ENCODE data around the gene LY6G6C.

LY6G6C gene

DNA sequence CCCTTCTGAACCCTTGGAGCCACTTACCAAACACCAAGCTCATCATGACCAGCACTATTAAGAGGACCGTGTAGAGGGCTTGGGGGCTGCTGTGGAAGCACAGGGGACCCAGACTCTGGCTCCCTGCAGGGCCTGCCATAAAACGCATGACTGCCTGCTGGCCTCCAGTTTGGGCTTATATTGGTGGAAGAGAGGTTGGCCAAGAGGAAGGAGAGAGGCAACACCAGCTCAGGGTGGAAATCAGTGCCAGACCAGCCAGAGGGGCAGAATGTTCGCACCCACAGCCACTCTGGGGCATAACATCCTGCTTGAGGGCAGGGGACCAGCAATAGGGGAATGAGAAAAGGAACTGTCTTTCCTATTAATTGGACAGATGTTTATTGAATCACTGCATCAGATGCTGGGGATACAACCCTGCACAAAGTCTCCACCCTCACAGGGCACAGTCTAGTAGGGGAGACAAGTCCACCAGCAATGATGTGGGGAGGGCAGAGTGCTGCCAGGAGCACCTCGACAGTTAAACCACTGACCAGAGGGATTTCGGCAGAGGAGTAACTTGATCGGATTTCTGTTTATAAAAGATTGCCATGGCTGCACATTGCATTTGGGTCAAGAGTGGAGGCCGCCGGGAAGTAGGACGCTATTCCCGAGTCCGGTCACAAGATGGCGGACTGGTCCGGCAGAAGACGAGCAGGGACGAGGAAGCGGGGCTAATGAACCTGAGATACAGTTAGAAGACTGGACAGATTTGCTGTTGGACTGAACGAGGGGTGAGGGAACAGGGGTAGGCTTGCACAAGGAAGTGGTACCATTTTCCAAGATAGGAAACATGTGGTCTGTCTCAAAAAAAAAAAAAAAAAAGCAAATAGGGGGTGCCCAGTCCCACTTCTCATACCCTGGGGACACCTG lies 41.1 kb downstream of the LY6G6C start, which contains the start of gene LY6G5C:
Gene LY6G5C (minus strand): TSS at position 842 of the 909 bp plus-strand sequence. CDS start 694 bp downstream, at position 148.
- peak; percentile 34 to 43 for DNase-seq (ENCODE audit: low read depth in 2 of 2)

- no peak for DNase-seq (ENCODE audit: low read depth in 2 of 2)
Measured at GRCh38 chr6:31677955-31678354, 43.6 kb downstream of the LY6G6C start.

DNA sequence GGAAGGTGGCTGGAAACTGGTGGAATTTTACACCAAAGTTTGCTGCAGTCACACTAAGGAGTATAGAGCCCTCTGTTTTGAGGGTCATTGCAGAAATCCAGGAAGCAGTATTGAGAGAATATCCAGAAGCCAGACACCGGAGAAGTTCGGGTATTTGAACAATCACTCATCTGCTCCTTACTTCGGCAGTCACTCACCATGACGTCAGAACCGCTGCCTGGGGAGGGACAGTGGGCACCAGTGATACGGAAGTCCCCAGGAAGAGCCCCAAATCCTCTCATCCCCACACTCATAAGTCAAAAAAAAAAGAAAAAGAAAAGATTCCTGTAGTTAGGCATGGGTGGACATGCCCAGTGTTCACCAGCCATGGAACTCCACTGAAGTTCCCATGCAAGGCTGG lies 44.6 kb downstream of the LY6G6C start:
- DNase-seq (ENCODE audit: low read depth in 2 of 2) = no peak

DNA sequence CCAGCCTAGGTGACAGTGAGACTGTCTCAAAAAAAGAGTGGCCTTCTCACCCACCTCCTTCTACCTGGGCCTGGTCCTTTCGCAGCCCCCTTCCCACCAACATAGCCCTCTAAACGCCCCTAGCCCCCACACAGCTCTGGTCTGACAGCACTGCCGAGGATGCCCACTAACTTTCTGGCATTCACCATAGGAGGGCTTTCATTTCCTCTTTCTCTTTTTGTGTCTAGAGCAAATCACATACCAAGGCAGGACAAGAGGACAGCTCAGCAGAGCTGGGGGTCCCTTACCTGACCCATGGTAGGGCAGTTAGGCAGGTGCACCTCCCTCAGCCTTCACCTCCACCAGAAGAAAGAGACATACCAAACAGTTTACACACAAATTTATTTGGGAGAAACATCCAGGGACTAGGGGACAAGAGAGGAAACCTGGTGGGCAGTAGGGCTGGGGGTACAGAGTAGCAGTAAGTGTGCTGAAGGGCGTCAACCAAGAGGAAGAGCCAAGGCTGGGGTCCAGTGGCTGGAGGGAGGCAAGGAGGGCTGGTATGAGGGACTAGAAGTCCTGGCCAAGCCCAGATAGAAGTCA lies 45.1 kb downstream of the LY6G6C start:
- no peak for DNase-seq (ENCODE audit: low read depth in 2 of 2)

DNA sequence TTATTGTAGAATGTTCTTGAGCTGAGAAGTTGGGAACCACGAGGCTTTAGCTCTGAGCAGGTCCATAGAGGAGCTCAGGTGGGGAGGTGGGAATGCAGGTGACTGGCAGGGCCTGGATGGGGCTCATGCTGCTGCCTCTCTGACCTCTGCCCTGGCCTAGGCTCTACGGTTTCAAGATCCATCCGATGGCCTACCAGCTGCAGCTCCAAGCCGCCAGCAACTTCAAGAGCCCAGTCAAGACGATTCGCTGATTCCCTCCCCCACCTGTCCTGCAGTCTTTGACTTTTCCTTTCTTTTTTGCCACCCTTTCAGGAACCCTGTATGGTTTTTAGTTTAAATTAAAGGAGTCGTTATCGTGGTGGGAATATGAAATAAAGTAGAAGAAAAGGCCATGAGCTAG lies 51.9 kb downstream of the LY6G6C start, which contains the start of gene LY6G5B:
Gene LY6G5B (plus strand): TSS at position 301 of the 400 bp plus-strand sequence. CDS start 975 bp downstream, outside the sequence.
- no peak for DNase-seq (ENCODE audit: low read depth in 2 of 2)

All from stimulated activated CD8-positive, alpha-beta memory T cell treated with anti-CD3 and anti-CD28 coated beads, Interleukin-15, amount 100 ng/mL, for 48 hours (primary cell).